Liver (tissue), 9 donors: ENCODE results near the gene TMEM128. TPM values are rescaled to one million over a fixed set of nuclear protein-coding genes. Genes with fewer than 3 reads are reported as not detected.

Experiments
- DNase-seq: peaks from one replicate; pipeline ENCODE4 v3.0.0-alpha.2; 2017; ENCODE audit warnings: low spot score
- H3K27ac ChIP-seq, 2 donors: one replicate each; pipeline ENCODE4 v1.7.0; 2013; ENCODE audit warnings: inconsistent platforms in 2 of 2, low read length in 2 of 2, control low read depth in 1 of 2, low read depth in 1 of 2, mild to moderate bottlenecking in 1 of 2
- H3K27me3 ChIP-seq, 4 donors: one replicate each; pipeline versions ENCODE4 v1.6.1 to v1.7.0; 2013; ENCODE audit warnings: low read length in 3 of 4, inconsistent platforms in 1 of 4, mild to moderate bottlenecking in 1 of 4, moderate library complexity in 1 of 4; ENCODE audit not compliant: control insufficient read depth in 4 of 4, insufficient read depth in 4 of 4
- H3K36me3 ChIP-seq, 4 donors: one replicate each; pipeline versions ENCODE4 v1.6.1 to v1.7.0; 2013; ENCODE audit warnings: low read length in 3 of 4, mild to moderate bottlenecking in 3 of 4, low read depth in 1 of 4, moderate library complexity in 1 of 4; ENCODE audit not compliant: control insufficient read depth in 4 of 4, insufficient read depth in 3 of 4
- H3K4me1 ChIP-seq, 4 donors: one replicate each; pipeline versions ENCODE4 v1.6.1 to v1.7.0; 2013; ENCODE audit warnings: low read length in 3 of 4, mild to moderate bottlenecking in 3 of 4, moderate library complexity in 1 of 4; ENCODE audit not compliant: control insufficient read depth in 4 of 4, insufficient read depth in 4 of 4
- H3K4me3 ChIP-seq, 3 donors: one replicate each; pipeline versions ENCODE4 v1.6.1 to v1.7.0; 2013; ENCODE audit warnings: low read length in 3 of 3, control low read depth in 1 of 3, low read depth in 1 of 3, mild to moderate bottlenecking in 1 of 3
- H3K9ac ChIP-seq, 2 donors: one replicate each; pipeline ENCODE4 v1.7.0; 2013; ENCODE audit warnings: low read length in 2 of 2, mild to moderate bottlenecking in 2 of 2, moderate library complexity in 2 of 2, control low read depth in 1 of 2, low read depth in 1 of 2
- H3K9me3 ChIP-seq, 4 donors: one replicate each; pipeline versions ENCODE4 v1.6.1 to v1.7.0; 2013; ENCODE audit warnings: low read length in 3 of 4; ENCODE audit not compliant: control insufficient read depth in 4 of 4
- ATF3 ChIP-seq: IDR thresholded peaks from 2 replicates; pipeline ENCODE4 v1.6.1; 2016; ENCODE audit warnings: antibody characterized with exemption
- CTCF ChIP-seq: fragments of 150-350 bp; IDR thresholded peaks from 2 replicates; pipeline ENCODE4 v1.5.1; 2017; ENCODE audit warnings: improper control_type of control experiment, low read depth, low read length; ENCODE audit not compliant: missing input control
- FOXA1 ChIP-seq: IDR thresholded peaks from 2 replicates; pipeline ENCODE4 v1.6.1; 2016; ENCODE audit warnings: antibody characterized with exemption
- FOXA2 ChIP-seq: IDR thresholded peaks from 2 replicates; pipeline ENCODE4 v1.6.1; 2016; ENCODE audit warnings: antibody characterized with exemption
- GABPA ChIP-seq, 2 donors: IDR thresholded peaks in 1 of 2; conservative IDR thresholded peaks in 1 of 2; 2 replicates each; pipeline ENCODE4 v1.6.1; 2016; ENCODE audit warnings: antibody characterized with exemption in 2 of 2, mild to moderate bottlenecking in 1 of 2, moderate library complexity in 1 of 2
- HNF4A ChIP-seq, 2 donors: conservative IDR thresholded peaks; 2 replicates each; pipeline ENCODE4 v1.6.1; 2016; ENCODE audit warnings: antibody characterized with exemption in 2 of 2, mild to moderate bottlenecking in 2 of 2
- HNF4G ChIP-seq: IDR thresholded peaks from 2 replicates; pipeline ENCODE4 v1.6.1; 2016; ENCODE audit warnings: antibody characterized with exemption
- JUND ChIP-seq, 2 donors: IDR thresholded peaks; 2 replicates each; pipeline ENCODE4 v1.6.1; 2016; ENCODE audit warnings: antibody characterized with exemption in 2 of 2
- MAX ChIP-seq: IDR thresholded peaks from 2 replicates; pipeline ENCODE4 v1.6.1; 2016; ENCODE audit warnings: antibody characterized with exemption
- NR2F2 ChIP-seq: IDR thresholded peaks from 2 replicates; pipeline ENCODE4 v1.6.1; 2016; ENCODE audit warnings: antibody characterized with exemption
- RAD21 ChIP-seq, 2 donors: IDR thresholded peaks; 2 replicates each; pipeline ENCODE4 v1.6.1; 2016; ENCODE audit warnings: antibody characterized with exemption in 2 of 2, mild to moderate bottlenecking in 2 of 2
- REST ChIP-seq: IDR thresholded peaks from 2 replicates; pipeline ENCODE4 v1.6.1; 2016; ENCODE audit warnings: antibody characterized with exemption, mild to moderate bottlenecking
- RXRA ChIP-seq, 2 donors: IDR thresholded peaks; 2 replicates each; pipeline ENCODE4 v1.6.1; 2017 to 2018; ENCODE audit warnings: antibody characterized with exemption in 2 of 2, mild to moderate bottlenecking in 1 of 2
- SP1 ChIP-seq: IDR thresholded peaks from 2 replicates; pipeline ENCODE4 v1.6.1; 2018; ENCODE audit warnings: antibody characterized with exemption, mild to moderate bottlenecking
- YY1 ChIP-seq: IDR thresholded peaks from 2 replicates; pipeline ENCODE4 v1.6.1; 2016; ENCODE audit warnings: antibody characterized with exemption, mild to moderate bottlenecking
- ZBTB33 ChIP-seq: IDR thresholded peaks from 2 replicates; pipeline ENCODE4 v1.6.1; 2016; ENCODE audit warnings: antibody characterized with exemption
- WGBS: extraction: QIAGEN DNeasy Blood & Tissue Kit; methylation state at CpG from one replicate; pipeline ENCODE4 v1.1.7; 2013; 5-methylcytosine and 5-hydroxymethylcytosine counted together
- polyA plus RNA-seq, 2 donors: library from polyadenylated mRNA; stranded (reverse) in 1 of 2; unstranded in 1 of 2; fragments of 200-250 nt in 1 of 2; fragments of >200 nt in 1 of 2; fragmentation: Nextera tagmentation in 1 of 2; extraction: Ambion mirVana in 1 of 2; gene quantifications; one replicate each; pipeline versions ENCODE4 v1.2.1 to v1.2.3, GENCODE V29; 2013 to 2015
- total RNA-seq, 2 donors: library from RNA; depleted of rRNA; stranded (reverse); fragments of >200 nt; gene quantifications; one replicate each; pipeline ENCODE4 v1.2.3, GENCODE V29; 2014
- donor health status: healthy.
- donor health status: healthy.
- donor health status: healthy.
- donor health status: healthy.
- donor health status: healthy.

TMEM128 gene
- total and polyA plus RNA-seq, 4 donors = 7.6 to 11.3 (median 9.2) TPM

GRCh38 chr4:4225915-4226605 is 22.0 kb downstream of the TMEM128 start:
- TF ChIP-seq ATF3 = no peak
- no peak for TF ChIP-seq FOXA2
- TF ChIP-seq SP1 = no peak
- H3K36me3 ChIP-seq = no peaks in the 10 kb centered on the region
- H3K4me1 ChIP-seq = peaks cover 0 to 3% (median 0%) of the 10 kb centered on the region in 4 donors
- 19% methylated on average over 41 of the region's 41 CpGs for WGBS
- H3K9me3 ChIP-seq = no peaks in the 10 kb centered on the region
- H3K9ac ChIP-seq = no peak overlapping the region
- no peak for DNase-seq
- H3K4me3 ChIP-seq = no peak overlapping the region
- no peak overlapping the region for H3K27ac ChIP-seq
- H3K27me3 ChIP-seq = peaks cover 0 to 6% (median 0%) of the 10 kb centered on the region in 4 donors

GRCh38 chr4:4217113-4217512 is 30.9 kb downstream of the TMEM128 start:
- no peaks in the 10 kb centered on the region for H3K4me1 ChIP-seq
- no peaks in the 10 kb centered on the region for H3K36me3 ChIP-seq
- no peak overlapping the region for H3K4me3 ChIP-seq
- TF ChIP-seq RAD21 (IDR thresholded peaks at IDR 0.05) = no peak
- no peak for TF ChIP-seq YY1
- TF ChIP-seq HNF4G = no peak
- TF ChIP-seq NR2F2 = no peak
- no peak for TF ChIP-seq ZBTB33
- TF ChIP-seq REST = no peak
- no peak for TF ChIP-seq FOXA2
- TF ChIP-seq MAX = no peak
- TF ChIP-seq SP1 = no peak
- TF ChIP-seq JUND (IDR thresholded peaks at IDR 0.05) = no peak
- TF ChIP-seq FOXA1 = no peak
- TF ChIP-seq GABPA (IDR thresholded peaks at IDR 0.05 in 1 of 2, conservative IDR thresholded peaks at IDR 0.05 in 1 of 2) = no peak
- TF ChIP-seq RXRA (IDR thresholded peaks at IDR 0.05) = no peak
- TF ChIP-seq CTCF = no peak
- no peak for TF ChIP-seq ATF3
- no peak for TF ChIP-seq HNF4A (conservative IDR thresholded peaks at IDR 0.05)
- 79% methylated on average over 5 of the region's 5 CpGs for WGBS
- H3K9me3 ChIP-seq = no peaks in the 10 kb centered on the region
- H3K9ac ChIP-seq = no peak overlapping the region
- H3K27ac ChIP-seq = no peak overlapping the region
- H3K27me3 ChIP-seq = peaks cover 0 to 2% (median 0%) of the 10 kb centered on the region in 4 donors
- no peak for DNase-seq
